ENCODE results near the gene RHCE. TPM values are rescaled to one million over a fixed set of nuclear protein-coding genes. Genes with fewer than 3 reads are reported as not detected.
"Not testable (repeated sequence)": the region's sequence is repeated elsewhere in the genome, so short reads cannot be mapped to it uniquely, and the experiment has no call there.

The RHCE gene
- total RNA-seq, 1 donor from 2014 or later, result 1.1 TPM

DNA sequence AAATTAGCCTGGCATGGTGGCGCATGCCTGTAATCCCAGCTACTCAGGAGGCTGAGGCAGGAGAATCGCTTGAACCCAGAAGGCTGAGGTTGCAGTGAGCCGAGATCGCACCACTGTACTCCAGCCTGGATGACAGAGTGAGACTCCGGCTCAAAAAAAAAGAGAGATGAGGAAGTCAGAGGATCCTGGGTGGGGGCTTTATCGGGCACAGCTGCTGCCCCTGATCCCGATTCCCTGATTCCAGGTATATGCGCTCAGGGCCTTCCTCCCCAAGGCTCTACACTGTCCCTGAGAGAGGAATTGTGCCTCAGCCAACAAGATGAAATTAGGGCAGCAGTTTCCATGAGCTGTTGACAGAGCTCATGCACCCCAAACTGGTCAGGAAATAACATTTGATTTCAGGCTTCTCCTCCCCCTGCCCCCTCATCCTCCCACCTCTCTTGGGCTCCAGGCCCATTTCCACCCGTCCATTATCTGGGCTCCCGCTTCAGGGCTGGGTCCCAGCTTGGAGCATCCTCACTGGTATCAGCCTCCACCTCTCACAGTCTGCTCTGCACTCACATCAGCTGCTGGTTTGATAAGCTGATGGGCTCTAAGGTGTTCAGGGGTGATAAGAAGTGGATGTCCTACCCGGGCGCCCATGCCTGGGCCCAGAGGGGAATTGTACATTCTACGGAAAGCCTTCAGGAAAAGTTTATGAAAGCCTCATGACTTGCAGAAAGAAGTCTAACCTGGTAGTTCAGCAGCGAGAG is 7.6 kb downstream of the RHCE start:
- intact Hi-C loops (cut with DNase I); ATAC-seq; DNase-seq (ENCODE audit: low spot score): not testable (repeated sequence)

DNA sequence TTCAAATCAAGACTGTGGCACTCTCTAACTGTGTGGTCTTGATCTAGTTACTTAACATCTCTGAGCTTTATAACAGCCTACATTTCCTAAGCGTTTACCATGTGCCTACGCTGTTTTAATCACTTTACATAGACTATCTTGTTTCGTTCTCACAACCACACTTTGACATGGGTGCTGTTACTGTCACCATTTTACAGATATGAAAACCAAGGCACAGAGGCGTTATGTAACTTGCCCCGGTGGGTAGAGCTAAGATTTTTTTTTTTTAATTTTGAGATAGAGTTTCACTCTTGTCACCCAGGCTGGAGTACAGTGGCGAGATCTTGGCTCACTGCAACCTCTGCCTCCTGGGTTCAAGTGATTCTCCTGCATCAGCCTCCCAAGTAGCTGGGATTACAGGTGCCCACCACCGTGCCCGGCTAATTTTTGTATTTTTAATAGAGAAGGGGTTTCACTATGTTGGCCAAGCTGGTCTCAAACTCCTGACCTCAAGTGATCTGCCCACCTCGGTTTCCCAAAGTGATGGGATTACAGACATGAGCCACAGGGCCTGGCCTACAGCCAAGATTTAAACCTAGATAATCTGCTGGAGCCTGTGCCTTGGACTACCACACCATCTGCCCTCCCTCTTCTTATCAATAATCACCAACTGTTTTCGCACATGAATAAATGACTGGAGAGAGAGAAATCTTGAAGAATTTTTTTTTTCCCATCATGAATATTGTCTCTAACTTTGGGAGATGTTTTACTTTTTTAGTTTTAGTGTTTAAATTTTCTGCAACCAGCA is 10.8 kb downstream of the RHCE start:
- intact Hi-C loops (cut with DNase I), result not testable (repeated sequence)

DNA sequence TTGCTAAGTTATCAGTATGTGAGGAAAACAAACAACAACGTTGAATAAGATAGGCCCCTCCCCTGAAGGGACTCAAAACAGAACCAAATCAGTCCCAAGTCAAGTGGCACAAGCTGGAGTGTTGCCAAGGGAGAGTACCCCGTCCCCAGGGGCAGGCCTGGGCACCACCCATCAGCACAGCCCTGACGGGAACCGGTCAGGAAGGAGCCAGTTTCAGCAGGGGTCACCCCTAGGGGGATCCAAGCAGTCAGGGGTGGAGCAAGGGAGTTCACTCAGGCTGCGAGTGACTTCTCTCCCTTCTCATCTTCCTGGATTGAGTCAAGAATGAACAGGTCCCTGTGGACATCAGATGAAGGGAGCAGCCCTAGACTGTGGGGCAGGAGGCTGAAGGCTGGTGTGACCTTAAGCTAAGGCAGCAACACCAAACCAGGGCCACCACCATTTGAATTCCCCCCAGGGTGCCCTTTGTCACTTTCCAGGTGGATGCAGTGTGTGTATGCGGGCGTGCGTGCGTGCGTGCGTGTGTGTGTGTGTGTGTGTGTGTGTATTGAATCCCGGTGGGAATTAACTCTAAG is 14.8 kb downstream of the RHCE start:
- intact Hi-C loops (cut with DNase I); ATAC-seq; DNase-seq (ENCODE audit: low spot score): not testable (repeated sequence)

More for the DNA sequence above, 10.8 kb downstream of the RHCE start:
- DNase-seq (ENCODE audit: low spot score); ATAC-seq: not testable (repeated sequence)

DNA sequence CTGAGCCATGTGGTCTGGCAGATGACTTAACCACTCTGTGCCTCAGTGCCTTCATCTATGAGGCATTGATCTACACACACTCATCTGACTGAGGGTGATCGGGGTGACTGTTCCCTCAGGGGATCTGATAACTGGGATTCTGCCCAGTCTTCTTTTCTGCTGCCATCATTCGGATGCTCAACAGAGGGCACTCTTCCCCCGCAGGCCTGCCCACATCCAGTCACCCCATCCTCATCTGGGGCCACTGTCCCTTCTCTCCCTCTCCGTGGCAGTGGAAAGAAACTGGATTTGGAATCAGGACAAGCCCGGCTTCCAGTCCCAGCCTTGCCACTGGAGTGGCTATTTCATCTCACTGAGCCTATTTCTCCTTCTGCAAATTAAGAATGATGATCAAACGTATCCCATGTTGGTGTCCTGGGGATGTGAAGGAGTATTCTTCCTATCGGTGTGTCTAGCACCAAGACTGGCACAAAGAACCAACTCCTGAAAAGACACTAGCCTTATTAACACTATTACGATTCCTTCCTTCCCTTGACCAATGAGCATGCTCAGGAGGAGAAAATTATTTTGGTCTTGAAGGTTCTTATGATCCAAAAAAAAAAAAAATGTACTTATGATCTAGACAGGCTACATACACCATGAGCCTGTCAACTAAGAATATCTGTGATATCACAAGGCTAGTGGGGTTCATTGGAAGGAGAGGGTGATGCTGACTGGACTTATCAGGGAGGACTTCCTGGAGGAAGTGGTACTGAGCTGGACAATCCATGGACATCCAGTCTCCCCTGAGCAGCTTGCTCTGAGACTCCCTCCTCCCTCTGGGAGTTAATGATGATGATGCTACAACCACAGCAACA is 17.4 kb downstream of the RHCE start:
- intact Hi-C loops (cut with DNase I); DNase-seq (ENCODE audit: low spot score): not testable (repeated sequence)
- ATAC-seq, result peak; percentile 79

DNA sequence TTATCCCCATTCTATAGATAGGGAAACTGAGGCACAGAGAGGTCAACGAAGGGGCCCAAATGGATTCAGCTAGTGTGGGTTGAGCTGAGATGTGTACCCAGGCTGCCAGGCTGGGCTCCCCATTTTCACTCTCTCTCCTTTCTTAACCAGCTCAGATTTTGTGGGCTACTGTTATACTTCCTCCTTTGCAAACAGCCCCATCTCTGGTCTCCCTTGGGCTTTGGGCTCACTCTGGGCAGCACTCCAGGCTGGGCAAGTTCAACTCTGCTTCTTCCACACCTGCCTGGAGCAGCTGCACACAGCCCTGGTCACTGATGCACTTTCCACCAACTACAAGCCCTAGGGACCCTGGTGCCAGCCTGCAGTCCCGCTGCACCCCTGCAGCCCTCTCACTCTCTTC is 22.5 kb downstream of the RHCE start:
- intact Hi-C loops (cut with DNase I); DNase-seq (ENCODE audit: low spot score); ATAC-seq: not testable (repeated sequence)

DNA sequence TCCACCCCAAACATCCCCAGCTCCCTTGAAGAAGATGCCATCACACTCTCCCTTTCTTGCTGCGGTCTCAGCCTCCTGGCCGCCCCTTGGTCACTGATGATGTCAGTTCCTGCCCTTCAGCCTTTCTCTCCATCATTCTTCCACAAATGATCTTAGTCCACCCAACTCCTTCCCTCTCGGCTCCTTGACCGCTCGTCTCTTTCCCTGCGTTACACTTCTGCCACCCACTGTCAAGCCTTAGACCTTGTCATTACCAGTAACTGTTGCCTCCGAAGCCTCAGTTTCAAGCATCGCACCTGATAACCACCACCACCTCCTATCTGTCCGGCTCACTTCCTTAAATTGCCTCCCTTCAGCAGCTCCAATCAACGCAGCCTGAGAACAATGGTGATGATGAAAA is 23.1 kb downstream of the RHCE start:
- intact Hi-C loops (cut with DNase I); DNase-seq (ENCODE audit: low spot score): not testable (repeated sequence)
- ATAC-seq, result peak; percentile 86

DNA sequence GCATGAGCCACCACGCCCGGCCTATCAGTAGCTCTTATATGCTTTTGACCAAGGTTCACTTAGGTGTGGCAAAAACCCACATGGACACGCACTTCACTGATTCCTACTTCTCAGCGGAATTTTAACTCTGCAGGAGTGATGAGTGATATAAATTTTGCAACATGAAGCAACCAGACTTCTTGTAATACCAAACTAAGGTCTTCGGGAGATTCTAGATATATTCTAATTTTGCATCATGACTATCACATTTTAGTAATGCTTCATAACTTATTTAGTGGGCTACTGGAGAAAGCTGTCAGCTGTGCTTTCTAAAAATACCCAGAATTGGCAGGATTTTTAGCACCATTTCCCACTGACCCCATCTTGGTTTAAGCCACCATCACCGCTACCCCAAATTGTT is 27.8 kb downstream of the RHCE start:
- DNase-seq (ENCODE audit: low spot score), result no peak
- intact Hi-C loops (cut with DNase I), result no loop called here
- ATAC-seq, result no peak

DNA sequence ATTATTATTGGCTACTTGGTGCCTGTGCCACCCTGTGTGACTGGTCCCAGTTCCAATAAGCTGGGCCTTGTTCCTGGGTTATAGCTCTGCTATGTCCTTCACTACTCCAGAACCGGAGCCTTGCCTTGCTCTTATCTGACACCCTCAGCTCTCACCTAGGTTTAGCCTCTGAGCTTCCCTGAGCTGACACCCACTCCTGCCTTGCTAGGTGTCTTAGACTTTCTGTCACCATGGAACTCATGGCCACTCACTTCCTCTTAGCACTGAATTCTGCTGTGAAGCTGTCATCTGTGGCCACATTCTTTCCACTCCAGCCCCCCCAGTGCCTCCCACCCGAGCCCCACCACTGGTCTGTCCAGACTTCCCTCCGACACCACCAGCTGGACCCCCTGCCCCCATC is 30.9 kb downstream of the RHCE start:
- intact Hi-C loops (cut with DNase I); ATAC-seq; DNase-seq (ENCODE audit: low spot score): not testable (repeated sequence)

DNA sequence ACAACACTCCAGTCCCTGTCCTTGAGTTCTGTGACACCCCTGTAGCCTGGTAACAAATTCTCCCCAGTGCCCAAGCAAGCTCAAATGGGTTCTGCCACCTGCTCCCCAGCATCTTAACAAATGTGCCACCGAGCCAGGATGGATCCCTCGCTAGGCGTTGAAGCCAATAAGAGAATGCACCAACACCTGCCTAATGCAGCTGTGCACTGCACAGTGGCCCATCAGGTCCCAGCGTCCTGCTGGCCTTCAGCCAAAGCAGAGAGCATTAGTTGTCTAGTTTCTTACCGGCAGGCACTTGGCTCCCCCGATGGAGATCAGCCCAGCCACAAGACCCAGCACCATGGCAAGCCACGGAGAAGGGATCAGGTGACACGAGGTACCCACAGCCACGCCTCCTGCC is 31.9 kb downstream of the RHCE start:
- DNase-seq (ENCODE audit: low spot score); ATAC-seq; intact Hi-C loops (cut with DNase I): not testable (repeated sequence)

DNA sequence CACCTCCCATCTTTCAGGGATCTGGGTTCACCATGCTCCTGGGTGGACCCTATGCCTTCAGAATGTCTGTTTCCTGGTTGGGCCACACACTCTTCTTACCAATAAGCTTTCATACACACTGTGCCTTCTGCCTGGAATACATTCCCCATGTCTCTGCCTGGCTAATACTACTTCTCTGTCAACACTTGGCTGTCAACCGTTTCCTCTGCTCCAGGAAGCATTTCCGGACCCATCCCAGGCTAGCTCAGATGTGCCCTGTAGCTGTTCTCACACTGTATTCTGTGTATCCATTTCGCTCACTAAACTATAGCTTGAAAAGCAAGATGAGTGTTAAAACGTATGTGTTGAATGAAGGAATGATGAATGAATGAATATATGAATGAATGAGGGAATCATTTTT is 33.5 kb downstream of the RHCE start:
- DNase-seq (ENCODE audit: low spot score); intact Hi-C loops (cut with DNase I); ATAC-seq: not testable (repeated sequence)

DNA sequence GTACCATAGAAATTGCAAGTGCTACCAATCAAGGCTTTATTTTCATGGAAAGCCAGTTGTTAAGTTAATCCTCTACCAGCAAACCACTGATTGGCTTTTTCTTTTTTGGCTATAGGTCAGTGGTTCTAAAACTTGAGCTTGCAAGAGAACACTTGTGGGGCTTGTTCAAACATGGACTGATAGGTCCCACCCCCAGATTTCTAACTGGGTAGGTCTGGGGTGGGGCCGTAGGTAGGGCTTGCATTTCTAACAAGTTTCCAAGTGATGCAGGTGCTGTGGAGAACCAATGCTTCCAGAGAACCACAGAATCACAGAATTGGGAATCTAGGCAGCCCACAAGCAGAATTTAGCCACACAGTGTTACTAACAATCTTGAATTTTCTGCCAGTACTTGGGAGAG is 36.8 kb downstream of the RHCE start:
- intact Hi-C loops (cut with DNase I); DNase-seq (ENCODE audit: low spot score): not testable (repeated sequence)

DNA sequence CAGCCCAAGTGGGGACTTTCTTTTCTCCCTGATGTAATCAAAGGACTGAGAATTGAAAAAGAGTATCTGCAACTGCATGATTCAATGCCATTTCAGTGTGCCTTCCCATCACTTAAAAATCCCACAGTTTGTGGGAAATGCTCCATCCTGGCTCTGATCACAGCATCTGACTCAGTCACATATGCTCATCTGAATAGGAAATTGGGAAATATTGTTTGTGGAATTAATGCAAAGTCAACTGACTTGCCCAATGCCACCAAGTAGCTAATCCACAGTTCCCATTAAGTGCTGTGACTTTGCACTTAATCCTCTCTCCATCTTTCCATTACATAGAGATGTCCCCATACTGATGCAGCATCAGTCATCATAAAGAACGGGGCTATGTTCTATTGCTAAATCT is 37.5 kb downstream of the RHCE start:
- DNase-seq (ENCODE audit: low spot score); intact Hi-C loops (cut with DNase I); ATAC-seq: not testable (repeated sequence)

More for the DNA sequence above, 36.8 kb downstream of the RHCE start:
- not testable (repeated sequence) for ATAC-seq

DNA sequence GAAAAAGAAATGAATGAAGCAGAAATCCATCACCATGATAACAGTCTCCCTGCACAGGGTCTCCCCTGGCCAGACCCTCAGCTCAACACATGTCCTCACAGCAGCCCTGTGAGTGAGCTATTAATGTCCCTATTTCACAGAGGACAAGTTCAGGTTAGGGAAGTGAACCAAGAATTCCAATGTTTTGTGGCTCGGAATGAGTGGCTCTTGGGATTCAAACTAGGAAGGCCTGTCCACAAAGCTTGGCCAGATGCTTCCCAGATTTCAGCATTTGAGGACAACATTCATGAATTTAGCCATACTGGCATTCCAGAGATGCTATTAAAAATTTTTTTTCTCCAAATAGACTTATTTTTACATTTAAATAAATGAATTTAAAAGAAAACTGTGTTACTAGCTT is 38.1 kb downstream of the RHCE start:
- DNase-seq (ENCODE audit: low spot score); ATAC-seq; intact Hi-C loops (cut with DNase I): not testable (repeated sequence)

DNA sequence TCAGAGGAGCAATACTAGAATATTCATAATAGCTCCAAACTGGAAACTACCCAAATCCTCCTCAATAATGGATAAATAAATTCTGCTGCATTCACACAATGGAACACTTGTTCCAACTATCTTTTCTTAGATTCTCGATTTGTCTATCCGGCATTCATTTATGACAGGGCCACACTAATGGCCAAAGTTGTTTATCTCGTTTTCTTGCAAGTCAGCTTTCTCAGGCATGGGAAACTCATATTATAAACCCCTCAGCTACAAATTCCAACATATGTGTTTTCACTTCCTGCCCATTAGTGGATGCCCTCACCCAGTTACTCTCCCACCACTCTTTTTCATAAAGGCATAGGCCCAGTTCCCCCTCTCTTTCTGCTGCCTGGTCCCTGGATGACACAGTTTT is 42.3 kb downstream of the RHCE start:
- DNase-seq (ENCODE audit: low spot score); intact Hi-C loops (cut with DNase I); ATAC-seq: not testable (repeated sequence)

DNA sequence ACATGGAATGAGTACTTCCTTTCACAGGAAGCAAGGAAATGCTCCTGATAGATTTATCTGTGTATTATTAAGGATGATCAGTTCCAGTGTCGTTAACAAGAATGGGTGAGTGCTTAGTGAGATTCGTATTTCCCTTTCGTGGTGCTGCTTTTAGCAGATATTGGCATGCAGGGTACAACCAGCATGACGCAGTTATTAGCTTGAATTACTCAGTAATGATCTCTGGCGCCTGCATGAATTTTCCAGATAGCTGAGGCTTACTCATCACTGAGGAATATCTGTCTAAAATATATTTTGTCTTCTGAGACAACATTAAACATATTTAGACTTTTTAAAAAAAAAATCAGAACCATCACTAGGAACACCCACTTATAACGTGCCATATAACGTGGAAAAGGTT is 48.9 kb downstream of the RHCE start:
- DNase-seq (ENCODE audit: low spot score); intact Hi-C loops (cut with DNase I): not testable (repeated sequence)

DNA sequence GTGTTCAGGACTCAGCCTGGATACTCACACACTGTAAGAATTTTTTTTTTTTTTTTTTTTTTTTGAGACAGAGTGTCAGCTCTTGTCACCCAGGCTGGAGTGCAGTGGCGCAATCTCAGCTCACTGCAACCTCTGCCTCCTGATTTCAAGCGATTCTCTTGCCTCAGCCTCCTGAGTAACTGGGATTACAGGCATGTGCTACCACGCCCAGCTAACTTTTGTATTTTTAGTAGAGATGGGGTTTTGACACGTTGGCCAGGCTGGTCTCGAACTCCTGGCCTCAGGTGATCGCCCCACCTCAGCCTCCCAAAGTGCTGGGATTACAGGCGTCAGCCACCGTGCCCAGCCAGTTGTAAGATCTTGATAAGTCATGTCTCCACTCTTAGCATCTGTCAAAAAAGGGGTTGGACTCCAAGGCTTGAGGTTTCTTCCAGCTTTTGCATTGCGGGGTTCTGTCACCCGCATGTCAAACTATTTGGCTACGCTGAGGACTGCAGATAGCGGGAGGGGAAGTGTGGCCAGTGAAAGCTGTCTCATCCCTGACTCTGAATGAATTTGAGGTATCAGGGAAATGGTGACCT is 50.8 kb downstream of the RHCE start:
- intact Hi-C loops (cut with DNase I), result not testable (repeated sequence)

More for the DNA sequence above, 48.9 kb downstream of the RHCE start:
- peak; percentile 36 for ATAC-seq

DNA sequence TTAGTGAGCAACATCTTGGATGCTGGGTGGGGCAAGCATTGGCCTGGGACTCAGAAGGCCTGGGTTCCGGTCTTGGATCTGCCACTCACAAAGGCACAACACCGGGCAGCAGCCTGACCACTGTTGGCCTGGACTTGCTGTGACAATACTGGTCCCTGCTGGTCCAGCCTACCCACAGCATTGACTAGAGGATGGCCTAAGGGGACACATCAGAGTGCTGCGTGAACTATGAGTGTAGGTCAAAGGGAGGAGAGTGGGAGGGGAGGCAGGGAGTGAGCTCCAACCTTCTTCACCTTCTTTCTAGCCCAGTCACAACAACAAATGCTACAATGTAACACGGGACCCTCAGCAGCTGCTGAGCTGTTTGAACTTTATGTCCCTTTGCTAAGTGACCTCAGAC is 51.4 kb downstream of the RHCE start:
- DNase-seq (ENCODE audit: low spot score) (no peak), ATAC-seq (no peak)
- intact Hi-C loops (cut with DNase I), result no loop called here

More for the DNA sequence above, 50.8 kb downstream of the RHCE start:
- not testable (repeated sequence) for DNase-seq (ENCODE audit: low spot score); ATAC-seq

Measured in sciatic nerve (tissue), 2 donors.